ENCODE data around the gene LAMB3.

Gene LAMB3

GRCh38 chr1:209594440-209594839, 57.8 kb downstream of the LAMB3 start:
- DNase-seq = no peak

DNA sequence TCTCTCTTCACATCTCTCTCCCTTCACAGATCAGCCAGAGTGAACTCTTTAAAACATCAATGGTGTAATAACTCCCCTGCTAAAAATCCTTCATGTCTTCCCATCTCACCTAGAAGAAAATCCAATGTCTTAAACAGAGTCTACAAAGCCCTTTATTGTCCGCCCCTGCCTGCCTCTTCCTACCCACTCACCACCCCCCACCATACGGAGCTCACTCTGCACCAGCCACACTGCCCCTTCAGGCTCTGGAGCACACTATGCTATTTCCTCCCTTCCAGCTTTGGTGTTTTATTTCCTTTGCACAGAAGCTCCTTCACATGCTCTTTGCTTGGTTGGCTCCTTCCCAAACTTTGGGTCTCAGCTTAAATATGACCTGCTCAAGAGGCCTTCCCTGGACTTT, 58.5 kb downstream of the LAMB3 start:
- DNase-seq = no peak

- no peak for DNase-seq
Observed at GRCh38 chr1:209590405-209590804, 61.8 kb downstream of the LAMB3 start.

GRCh38 chr1:209589863-209590262, 62.4 kb downstream of the LAMB3 start:
- no peak for DNase-seq

DNA sequence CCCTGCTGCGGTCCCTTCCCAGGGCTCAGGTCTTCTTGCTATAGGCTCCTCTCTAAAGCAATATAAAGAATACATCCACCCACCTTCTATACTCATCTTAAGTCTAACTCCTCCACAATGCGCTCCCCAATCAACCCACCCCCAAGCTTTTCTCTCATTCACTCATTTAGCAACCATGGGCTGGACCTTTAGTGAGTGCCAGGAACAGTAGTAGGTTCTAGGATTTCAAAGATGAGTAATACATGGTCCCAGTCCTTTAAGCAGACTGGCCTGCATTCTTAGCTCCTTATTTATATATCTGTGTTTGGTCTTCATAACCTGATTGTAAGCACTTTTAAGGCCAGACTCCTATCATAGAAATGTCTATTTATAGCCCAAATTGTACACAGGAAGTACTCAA, 62.8 kb downstream of the LAMB3 start:
- DNase-seq = no peak

- DNase-seq = no peak
Observed at GRCh38 chr1:209587789-209588188, 64.4 kb downstream of the LAMB3 start.

GRCh38 chr1:209586221-209586740, 65.9 kb downstream of the LAMB3 start:
- DNase-seq = no peak

DNA sequence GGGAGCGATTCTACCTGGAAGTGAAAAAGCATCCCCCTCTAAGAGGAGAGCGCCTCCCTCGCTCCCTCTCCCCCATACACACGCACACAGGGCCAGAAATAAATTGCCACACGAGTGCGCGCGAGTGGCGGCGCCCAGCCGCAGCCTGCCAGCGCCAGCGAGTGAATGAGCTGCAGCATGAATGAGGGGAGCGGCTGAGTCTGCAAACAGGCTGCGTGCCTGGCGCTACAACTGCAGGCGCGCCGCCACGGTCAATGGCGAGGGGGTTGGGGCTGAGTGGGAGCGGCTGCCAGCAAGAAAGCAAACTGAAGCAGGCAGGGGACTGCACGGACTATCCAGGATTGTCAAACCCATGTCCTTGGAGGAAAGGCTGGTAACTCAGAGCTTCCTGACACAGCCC, 66.6 kb downstream of the LAMB3 start:
- DNase-seq = peak in 1 of 2 experiments; percentile 10

GRCh38 chr1:209585197-209585596, 67.0 kb downstream of the LAMB3 start:
- DNase-seq = no peak

- no peak for DNase-seq
Observed at GRCh38 chr1:209584231-209584672, 68.0 kb downstream of the LAMB3 start.

- no peak for DNase-seq
Observed at GRCh38 chr1:209583408-209583807, 68.8 kb downstream of the LAMB3 start, which contains the start of gene CAMK1G. Gene CAMK1G, plus strand, starts transcription at chr1:209583714. Its CDS starts 11,270 bp downstream, at chr1:209594984.

- DNase-seq = no peak
Observed at GRCh38 chr1:209580577-209580976, 71.6 kb downstream of the LAMB3 start.

DNA sequence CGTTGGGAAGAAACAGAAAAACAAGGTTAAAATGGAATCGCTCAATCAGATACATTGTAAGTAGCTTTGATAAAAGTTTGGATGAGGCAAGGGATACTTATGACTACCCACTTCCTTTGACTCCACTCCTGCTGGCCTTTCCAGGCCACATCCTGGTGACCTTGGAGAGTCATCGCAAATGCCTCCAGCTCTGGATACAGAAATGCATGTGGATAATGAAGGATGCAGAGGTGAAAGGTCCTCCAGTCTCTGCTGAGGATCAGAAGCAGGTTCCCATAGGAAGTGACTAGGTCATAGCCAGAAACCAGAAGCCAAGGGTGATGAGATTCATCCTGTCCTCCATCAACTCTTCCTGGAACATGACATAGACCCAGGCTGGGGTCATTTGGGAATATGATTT, 74.9 kb downstream of the LAMB3 start:
- no peak for DNase-seq

GRCh38 chr1:209576392-209577197, 75.6 kb downstream of the LAMB3 start:
- peak; percentile 2 to 4 for DNase-seq

GRCh38 chr1:209570743-209571142, 81.5 kb downstream of the LAMB3 start:
- no peak for DNase-seq

DNA sequence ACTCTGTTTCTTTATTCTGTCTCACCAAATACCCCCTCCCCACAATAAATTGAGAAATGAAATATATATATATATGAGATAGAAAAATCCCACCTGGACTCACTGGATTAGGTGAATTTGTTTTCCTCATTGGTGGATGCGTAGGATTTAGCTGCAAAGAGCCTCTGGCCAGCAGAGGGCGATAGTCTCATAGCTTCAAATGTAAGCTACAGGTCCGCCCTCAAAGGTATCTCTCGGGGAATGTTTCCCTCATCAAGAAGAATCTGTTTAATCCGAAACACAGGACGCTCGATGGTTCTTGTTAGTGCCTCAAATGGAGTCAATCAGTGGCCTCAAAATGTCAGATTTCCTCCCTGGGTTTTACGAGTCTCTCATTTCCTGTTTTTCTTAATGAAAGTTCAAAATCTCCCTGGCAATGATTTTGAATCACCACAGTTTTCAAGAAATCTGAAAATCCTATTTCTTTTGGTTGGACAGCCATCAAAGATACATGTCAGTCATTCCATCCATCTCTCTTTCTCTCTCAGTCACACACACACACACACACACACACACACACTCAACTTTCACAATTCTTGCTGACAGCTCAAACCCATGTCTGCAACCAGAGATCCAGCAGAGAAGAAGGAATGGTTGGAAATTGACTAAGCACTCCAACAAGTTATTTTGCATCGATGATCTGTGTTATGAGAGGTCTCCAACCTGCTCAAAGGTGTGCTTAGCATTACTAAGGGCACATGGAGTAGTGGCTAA, 82.6 kb downstream of the LAMB3 start:
- peak; percentile 2 to 47 for DNase-seq

GRCh38 chr1:209567698-209568175, 84.5 kb downstream of the LAMB3 start:
- no peak for DNase-seq

DNA sequence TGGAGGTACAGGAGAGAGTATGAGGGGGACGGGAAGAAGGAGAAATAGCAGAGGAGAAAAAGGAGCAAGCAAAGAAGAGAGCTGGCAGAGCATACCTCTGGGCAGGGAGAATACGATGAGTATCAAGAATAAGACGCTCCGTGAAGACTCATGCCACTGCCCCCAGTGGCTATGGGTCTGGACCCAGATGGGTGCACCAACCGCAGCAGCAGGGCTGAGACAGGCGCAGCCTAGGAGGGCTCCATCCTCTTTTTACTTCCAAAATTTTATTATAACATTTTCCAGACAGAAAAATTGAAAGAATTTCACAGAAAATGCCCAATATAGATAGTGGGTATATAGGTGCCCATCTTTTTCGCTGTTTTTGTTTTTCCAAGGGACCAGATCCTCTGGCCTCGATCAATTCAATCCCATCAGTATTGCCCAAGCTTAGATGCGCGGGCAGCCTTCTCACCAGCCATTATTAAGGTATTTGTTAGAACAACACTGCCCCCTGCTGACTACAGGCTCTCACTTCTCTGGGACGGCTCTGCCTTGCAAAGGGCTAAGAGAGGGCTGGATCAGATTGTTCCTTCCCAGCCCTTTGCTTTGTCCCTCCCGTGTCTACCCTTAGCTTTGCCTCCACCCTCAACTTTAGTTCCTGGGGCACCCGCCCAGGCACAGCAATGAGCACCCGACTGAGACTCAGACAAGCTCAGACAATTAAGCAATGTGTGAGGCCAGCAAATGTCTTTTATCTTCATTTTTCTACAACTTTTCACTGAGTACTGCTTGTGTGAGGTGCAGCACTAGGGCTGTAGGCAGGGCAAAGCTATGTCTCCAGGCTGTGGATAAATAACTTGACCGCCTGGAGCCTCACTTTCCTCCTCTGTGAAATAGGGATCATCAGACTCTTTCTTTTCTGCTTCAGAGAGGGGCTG, 86.2 kb downstream of the LAMB3 start:
- peak; percentile 29 to 66 for DNase-seq
